Endometrial microvascular endothelial cells (primary cell): ENCODE data around the gene SUPT20HL1. TPM values are rescaled to one million over a fixed set of nuclear protein-coding genes. Genes with fewer than 3 reads are reported as not detected.
"Not testable (repeated sequence)": the region's sequence is repeated elsewhere in the genome, so short reads cannot be mapped to it uniquely, and the experiment has no call there.

ENCODE experiments used
- in situ Hi-C: cut with HindIII; loops from 2 replicates; pipeline ENCODE4 v1.10.0; 2017; ENCODE audit warnings: low sequenced_read_pairs, low pct_unique_long_range_greater_than_20kb; ENCODE audit errors: inconsistent ontology term
- total RNA-seq: library from RNA; depleted of rRNA; stranded (reverse); fragments of >200 nt; gene quantifications from one replicate; pipeline ENCODE4 v1.2.3, GENCODE V29; 2015; ENCODE audit errors: inconsistent ontology term

The SUPT20HL1 gene
- total RNA-seq, 1 donor from 2014 or later, result not detected

DNA sequence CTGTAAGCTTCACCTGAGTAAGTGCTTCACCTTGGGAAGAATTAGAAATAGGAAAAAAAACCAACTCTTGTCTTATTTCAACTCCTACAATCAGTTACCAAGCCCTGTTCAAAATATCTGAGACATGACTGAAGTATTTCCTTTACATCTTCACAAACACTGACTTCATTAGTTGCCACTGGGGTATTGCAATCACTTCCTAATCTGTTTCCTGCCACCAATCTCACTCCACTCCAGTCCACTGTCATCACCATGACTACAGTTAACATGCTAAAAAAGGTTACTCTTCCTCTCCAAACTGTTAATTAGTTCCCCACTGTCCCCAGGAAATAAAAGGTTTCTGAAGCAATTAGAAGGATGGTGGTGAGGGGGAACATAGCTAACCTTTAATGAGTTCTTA, 3.3 kb upstream of the SUPT20HL1 start:
- in situ Hi-C loops, result no loop called here

DNA sequence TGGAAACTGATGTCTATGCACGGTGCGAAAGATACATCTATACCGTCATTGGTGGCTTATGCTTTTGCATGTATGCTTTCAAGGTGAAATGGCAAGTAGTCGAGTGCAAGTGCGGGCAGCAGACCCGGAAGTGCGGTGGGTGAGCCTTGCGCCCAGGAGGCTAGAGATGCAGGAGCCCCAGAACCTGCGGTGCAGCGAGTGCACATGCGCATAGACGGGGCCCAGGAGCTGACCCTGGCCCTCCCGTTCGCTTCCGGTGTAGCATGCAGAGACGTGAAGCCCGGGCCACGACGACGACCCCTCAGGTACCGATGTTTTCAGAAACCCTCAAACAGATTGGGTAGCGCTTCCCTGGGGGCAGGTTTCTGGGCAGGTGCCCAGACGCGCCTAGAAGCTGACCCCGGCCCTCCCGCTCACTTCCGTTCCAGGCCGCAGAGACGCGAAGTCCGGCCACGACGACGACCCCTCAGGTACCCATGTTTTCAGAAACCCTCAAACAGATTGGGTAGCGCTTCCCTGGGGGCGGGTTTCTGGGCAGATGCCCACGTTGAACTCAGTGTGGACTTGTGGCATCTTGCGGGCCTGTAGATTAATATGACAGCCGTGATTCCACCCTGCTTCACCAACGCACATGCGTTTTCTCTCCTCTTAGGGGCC, 1.8 kb downstream of the SUPT20HL1 start:
- in situ Hi-C loops, result not testable (repeated sequence)

DNA sequence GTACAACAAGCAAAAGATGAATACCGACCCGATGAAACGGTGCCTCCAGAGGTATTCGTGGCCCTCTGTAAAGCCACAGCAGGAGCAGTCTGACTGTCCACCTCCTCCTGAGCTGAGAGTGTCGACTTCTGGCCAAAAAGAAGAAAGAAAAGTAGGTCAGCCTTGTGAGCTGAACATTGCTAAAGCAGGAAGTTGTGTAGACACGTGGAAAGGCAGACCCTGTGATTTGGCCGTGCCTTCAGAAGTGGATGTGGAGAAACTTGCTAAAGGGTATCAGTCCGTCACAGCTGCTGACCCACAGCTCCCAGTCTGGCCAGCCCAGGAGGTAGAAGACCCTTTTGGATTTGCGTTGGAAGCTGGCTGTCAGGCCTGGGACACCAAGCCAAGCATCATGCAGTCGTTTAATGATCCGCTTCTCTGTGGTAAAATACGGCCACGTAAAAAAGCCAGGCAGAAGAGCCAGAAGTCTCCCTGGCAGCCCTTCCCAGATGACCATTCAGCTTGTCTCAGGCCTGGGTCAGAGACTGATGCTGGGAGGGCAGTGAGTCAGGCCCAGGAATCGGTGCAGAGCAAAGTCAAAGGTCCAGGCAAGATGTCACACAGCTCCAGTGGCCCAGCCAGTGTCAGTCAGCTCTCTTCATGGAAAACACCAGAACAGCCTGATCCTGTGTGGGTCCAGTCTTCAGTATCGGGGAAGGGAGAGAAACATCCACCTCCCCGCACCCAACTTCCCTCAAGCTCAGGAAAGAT, 3.2 kb downstream of the SUPT20HL1 start:
- in situ Hi-C loops, result not testable (repeated sequence)

DNA sequence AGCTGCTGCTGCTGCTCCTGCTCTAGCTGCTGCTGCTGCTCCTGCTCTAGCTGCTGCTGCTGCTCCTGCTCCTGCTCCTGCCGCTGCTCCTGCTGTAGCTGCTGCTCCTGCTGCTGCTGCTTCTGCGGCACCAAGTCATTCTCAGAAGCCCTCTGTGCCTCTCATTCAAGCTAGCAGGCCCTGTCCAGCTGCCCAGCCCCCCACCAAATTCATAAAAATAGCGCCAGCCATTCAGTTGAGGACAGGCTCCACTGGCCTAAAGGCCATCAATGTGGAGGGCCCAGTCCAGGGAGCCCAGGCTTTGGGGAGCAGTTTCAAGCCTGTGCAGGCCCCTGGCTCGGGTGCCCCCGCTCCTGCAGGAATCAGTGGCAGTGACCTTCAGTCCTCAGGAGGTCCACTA, 3.9 kb downstream of the SUPT20HL1 start:
- in situ Hi-C loops, result no loop called here

DNA sequence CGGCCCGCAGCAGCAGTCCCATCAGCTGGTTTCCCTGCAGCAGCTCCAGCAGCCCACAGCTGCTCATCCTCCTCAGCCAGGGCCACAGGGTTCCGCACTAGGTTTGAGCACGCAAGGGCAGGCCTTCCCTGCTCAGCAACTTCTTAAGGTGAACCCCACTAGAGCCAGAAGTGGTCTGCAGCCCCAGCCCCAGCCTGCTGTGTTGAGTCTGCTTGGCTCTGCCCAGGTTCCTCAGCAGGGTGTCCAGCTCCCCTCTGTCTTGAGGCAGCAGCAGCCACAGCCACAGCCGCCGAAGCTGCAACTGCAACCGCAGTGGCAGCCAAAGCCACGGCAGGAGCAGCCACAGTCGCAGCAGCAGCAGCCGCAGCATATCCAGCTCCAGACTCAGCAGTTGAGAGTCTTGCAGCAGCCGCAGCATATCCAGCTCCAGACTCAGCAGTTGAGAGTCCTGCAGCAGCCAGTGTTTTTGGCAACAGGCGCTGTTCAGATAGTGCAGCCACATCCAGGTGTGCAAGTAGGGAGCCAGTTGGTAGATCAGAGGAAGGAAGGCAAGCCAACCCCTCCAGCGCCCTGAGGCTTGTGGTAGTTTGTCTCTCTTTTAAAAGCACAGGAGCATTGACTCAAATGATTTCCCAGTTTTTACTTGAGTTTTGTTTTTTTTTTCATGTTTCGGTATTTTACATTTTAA, 4.6 kb downstream of the SUPT20HL1 start:
- in situ Hi-C loops, result no loop called here

DNA sequence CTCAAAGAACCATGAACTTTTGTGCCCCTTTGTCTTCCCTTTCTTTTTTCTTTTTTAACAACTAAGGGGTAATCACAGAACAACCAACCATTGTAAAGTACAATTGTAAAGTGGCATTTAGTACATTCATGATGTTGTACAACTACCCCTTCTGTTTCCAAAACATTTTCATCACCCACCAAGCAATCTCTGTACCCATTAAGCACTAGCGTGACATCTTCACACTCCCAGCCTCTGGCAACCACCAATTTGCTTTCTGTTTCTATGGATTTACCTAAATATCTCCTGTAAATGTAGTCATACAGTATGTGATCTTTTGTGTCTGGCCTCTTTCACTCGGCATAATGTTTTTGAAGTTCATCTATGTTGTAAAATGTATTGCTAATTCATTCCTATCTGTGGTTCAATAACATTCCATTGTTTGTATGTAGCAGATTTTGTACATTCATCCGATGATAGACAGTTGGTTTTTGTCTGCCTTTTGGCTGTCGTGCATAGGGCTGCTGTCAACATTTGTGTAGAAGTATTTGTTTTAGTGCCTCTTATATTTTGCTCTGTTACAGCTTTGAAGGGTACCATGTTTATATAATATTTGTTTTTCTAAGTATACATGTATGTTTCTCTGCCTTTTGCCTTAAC, 6.4 kb downstream of the SUPT20HL1 start:
- in situ Hi-C loops, result not testable (repeated sequence)

DNA sequence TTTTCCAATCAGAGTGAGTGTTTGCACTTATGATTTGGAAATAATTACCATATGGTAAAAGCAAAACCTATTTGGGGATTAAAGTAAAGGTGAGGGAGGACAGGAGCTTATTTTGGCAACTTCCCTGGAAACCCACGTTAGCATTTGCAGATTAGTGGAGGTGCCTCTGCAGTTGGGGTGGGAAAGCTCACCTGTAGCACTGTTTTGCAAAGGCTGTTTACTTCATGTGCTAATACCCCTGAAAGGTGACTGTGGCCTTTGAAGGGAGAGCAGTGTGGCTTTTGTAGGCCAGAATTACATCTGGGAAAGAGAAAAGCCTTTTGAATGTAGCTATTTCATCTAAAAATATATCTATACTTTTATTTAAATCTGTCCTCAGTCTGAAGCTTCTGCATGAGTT, 9.4 kb downstream of the SUPT20HL1 start:
- in situ Hi-C loops, result no loop called here

DNA sequence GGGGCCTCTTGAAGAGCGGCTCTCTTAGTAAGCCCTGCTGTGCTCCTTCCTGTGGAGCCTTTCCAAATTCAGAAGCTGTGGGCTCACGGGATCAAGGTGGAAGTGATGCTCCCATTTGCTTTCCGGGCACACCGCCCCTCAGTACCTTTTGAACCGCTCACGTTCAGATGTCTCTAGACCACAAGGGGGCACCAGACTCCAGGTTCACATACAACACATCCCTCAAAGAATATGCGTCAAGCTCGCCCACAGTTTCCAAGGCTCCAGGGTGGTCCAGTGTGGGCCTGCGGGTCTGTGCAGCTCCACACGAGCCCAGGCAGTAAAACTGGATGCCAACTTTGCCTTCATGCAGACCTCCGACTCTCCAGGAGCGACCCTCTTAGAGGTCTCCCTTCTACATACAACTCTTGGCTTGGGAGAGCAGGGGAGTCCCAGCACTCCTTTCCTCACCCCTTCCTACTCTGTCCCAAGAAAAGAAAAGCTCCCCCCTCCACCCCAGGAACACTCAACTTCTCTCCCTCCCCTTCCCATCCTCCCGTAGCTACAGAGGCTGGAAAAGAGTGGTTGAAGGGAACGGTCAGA, 11.0 kb downstream of the SUPT20HL1 start:
- in situ Hi-C loops, result no loop called here

DNA sequence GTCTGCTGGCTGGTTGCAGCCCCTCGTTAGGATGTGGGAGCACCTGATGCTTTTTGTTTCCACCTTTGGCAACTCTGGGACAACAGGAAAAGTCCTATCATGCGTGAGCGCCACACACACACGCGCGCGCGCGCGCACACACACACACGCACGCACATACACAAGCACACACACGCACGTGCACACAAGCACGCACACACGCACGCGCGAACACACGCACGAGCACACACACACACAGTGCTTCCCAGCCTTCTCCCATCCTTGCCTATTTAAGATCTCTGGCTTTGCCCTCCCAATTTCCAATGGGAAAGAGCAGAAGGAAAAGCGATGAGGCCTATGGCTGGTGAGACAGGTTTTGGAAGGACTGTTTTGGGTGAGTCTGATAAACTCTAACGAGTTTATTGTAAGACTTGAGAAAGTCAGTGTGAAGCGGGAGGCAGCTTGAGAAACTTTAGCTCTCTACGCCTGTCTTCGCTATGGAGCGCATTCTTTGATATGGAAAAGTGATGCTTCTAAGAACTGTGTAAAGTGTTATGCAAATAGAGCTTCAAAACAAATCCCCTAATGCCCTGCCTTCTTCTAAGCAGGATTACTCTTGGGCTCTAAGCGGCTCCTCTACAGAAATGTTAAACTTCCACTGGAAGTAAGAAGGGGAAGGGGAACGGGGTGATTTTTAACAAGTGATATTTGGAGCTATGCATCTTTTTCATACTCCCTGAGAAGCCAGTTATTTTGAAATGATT, 11.8 kb downstream of the SUPT20HL1 start:
- in situ Hi-C loops, result no loop called here

DNA sequence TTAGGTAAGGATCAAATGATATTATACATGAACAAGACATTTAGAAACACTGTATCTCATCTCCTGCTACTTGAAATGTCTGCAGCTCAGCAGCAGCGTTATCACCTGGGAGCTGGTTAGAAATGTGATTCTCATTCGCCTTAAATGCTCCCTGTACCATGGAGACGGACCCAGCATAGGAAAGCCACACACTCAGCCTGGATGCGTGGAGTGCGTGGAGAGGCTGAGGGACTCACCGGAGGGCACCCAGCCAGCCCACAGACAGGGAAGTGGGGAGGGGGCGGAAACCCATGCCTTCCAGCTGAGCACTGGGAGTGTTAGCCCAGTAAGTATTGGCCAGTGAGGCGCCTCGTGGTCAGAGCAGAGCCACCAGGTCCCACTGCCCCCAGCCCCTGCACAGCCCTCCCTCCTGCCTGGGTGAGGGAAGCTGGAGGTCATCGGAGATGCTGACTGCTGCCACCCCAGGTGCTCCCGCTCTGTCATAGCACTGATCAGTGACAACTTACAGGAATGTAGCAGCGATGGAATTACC, 15.2 kb downstream of the SUPT20HL1 start:
- in situ Hi-C loops, result no loop called here

DNA sequence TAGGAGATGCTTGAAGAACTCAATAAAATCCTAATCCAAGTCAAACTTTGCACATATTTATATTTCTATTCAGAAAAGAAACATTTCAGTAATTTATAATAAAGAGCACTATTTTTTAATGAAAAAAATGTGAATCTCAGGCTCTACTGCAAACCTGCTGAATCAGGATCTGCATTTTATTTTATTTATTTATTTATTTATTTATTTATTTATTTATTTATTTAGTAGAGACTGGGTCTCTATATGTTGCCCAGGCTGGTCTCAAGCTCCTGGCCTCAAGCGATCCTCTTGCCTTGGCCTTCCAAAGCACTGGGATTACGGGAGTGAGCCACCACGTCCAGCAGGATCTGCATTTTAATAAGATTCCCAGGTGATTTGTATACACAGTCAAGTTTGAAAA, 16.0 kb downstream of the SUPT20HL1 start:
- in situ Hi-C loops, result no loop called here

DNA sequence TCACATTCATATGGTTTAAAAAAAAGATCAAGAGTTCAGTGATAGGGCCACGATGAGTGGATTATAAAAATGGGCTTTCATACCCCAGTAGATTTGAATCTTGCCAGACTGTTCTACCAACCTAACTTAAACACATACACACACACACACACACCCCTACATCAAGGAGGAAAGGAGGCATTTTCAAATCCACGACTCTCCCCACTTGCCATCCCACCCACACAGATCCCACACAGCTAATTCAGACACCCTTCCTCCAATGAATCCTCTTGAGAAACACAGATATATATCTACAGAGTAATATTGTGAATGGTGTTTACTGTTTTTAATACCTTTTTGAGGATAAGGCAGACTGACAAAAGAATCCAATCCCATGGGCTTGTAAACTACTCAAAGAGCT, 16.8 kb downstream of the SUPT20HL1 start:
- in situ Hi-C loops, result no loop called here

DNA sequence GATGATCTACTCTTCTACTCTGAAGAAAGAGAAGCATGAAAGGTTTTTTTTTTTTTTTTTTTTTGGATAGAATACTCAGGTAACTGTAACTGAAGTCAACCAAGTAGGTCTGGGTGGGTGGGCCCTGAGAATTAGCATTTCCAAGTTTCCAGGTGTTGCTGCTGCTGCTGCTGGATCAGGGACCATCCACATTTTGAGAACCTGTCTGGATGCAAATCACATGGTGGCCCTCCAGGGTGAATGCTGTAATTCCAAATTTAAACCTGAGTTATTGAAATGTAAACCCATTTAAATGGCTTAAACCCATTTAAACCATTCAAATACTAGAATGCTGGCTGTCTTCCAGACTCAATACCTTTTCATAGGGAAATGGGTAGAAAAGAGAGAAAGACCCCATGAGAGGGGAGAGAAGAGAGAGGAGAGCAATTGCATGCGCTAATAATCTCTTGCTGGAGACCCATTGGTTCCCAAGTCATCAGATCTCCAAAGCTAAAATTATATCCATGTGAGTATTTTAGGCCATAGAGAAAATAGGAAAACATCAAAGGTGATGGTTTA, 17.6 kb downstream of the SUPT20HL1 start:
- in situ Hi-C loops, result no loop called here

DNA sequence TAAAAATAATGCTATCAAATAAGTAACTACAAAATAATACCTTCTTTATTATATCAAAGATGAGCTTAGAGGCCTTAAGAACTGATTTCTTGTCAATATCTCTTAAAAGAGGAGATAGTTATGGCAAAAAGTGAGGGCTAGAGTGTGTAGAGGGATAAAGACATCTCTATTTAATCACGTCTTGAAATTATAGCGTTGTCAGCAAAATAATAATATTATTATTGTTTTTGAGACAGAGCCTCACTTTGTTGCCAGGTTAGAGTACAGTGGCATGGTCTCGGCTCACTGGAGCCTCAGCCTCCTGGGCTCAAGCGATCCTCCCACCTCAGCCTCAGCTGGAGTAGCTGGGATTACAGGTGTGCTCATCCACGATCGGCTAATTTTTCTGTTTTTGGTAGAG, 18.3 kb downstream of the SUPT20HL1 start:
- in situ Hi-C loops, result no loop called here

DNA sequence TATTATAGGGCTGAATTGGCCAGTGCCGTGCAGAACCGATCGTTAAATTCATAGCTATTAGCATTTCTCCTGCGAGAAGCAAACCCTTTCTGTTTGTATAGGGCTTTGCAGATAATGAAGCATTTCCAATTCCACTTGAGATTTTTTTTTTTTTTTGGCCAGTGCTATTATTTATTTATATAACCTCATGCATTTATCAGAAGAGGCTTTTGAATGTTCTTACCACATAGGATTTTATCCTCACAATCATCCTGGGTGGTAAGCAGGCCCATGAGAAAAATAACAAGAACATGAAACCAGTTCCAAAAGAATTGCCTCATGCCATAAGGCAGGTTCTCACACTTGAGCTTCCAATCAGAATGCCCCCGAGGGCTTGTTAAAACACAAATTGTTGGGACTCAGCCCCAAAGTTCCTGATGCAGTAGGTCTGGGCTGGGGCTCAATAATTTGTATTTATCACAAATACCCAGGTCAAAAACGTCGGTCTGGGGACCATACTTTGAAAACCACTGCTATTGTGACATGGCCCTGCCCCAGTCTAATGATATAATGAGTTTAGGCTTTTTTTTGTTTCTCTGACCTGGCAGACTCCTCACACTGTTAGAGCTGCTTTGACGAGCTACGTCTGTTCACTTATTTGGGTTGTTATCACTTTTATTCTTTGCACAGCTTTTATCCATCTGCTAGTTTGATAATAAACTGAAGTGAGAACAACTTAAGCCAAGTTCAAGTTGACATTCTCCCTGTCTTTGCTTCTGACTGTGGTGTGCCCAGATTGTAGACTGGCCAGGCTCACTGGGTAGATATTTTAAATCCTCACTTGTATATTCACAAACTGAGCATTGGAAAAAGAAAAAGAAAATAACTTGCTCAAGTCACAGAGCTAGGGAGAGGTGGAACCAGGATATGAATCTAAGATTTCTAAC, 20.1 kb downstream of the SUPT20HL1 start:
- in situ Hi-C loops, result no loop called here

DNA sequence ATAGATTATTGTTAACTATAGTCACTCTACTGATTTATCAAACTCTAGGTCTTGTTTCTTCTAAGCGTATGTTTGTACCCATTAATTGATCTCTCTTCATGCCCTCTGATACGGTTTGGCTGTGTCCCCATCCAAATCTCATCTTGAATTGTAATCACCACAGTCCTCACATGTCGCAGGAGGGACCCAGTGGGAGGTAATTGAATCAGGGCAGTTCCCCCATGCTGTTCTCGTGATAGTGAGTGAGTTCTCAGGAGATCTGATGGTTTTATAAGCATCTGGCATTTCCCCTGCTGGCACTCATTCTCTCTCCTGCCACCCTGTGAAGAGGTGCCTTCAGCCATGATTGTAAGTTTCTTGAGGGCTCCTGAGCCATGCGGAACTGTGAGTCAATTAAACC, 21.9 kb downstream of the SUPT20HL1 start:
- in situ Hi-C loops, result not testable (repeated sequence)

DNA sequence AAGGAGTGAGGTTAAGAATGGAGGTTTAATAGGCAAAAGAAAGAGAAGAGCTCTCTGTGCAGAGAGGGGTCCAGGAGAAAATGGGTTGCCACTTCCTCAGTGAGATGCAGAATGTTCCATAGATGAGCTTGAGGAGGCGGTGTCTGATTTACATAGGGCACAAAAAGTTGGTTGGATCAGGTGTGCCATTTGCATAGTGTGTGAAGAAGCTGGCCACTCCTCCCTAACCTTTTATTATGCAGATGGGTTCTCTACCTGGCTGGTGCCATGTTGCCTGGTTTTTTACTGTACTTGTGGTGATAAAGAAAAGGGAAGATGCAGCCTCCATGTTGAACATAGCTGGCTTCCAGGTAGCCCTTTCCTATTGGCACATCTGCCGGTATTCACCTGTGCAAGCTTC, 27.3 kb downstream of the SUPT20HL1 start:
- in situ Hi-C loops, result no loop called here
